Activated CD8-positive, alpha-beta T cell treated with anti-CD3 and anti-CD28 coated beads for 36 hours (primary cell): ENCODE results near the gene SBF1. TPM values are rescaled to one million over a fixed set of nuclear protein-coding genes. Genes with fewer than 3 reads are reported as not detected.

ENCODE experiments used
- ATAC-seq: fragments of 200-7000 bp; cut with Tn5 transposase; one replicate; pipeline ENCODE4 v1.10.0; 2021; ENCODE audit warnings: mild to moderate bottlenecking, moderate library complexity
- CTCF ChIA-PET: fragments of 350-600 bp; sonication (Branson Sonifier 250); formaldehyde crosslinking; loops from one replicate; lab custom pipeline; 2021; ENCODE audit warnings: antibody characterized with exemption; lab: Charles Lee
- POLR2A ChIA-PET: fragments of 350-600 bp; sonication (Branson Sonifier 250); formaldehyde crosslinking; loops from one replicate; lab custom pipeline; 2021; ENCODE audit warnings: antibody characterized with exemption; lab: Charles Lee
- DNase-seq: peaks from one replicate; pipeline ENCODE4 v3.0.0-alpha.2; 2020
- H3K27ac Mint-ChIP-seq: one replicate; pipeline ENCODE4 v1.8.0; 2021; ENCODE audit warnings: mild to moderate bottlenecking, mixed read lengths
- H3K27me3 Mint-ChIP-seq: one replicate; pipeline ENCODE4 v1.8.0; 2021; ENCODE audit warnings: mixed read lengths
- H3K36me3 Mint-ChIP-seq: one replicate; pipeline ENCODE4 v1.8.0; 2021; ENCODE audit warnings: low read depth, mixed read lengths
- H3K4me1 Mint-ChIP-seq: one replicate; pipeline ENCODE4 v1.8.0; 2021; ENCODE audit warnings: low read depth, mixed read lengths
- H3K4me3 Mint-ChIP-seq: one replicate; pipeline ENCODE4 v1.8.0; 2021; ENCODE audit warnings: mild to moderate bottlenecking, moderate library complexity, mixed read lengths
- H3K9me3 Mint-ChIP-seq: one replicate; pipeline ENCODE4 v1.8.0; 2021; ENCODE audit warnings: mixed read lengths
- intact Hi-C: fragments of 100-400 bp; cut with micrococcal nuclease; formaldehyde crosslinking; loops from one replicate; pipeline ENCODE4 v1.10.0; 2022
- total RNA-seq, 2 experiments: library from RNA; stranded (reverse); gene quantifications; one replicate each; pipeline ENCODE4 v1.2.3, GENCODE V29; 2021
- TF ChIP-seq, protein P1 (sequence below): fragments of 200-600 bp; IDR thresholded peaks from one replicate; pipeline ENCODE4 v1.8.0; 2022; ENCODE audit warnings: antibody characterized with exemption, mild to moderate bottlenecking

SBF1 gene
- total RNA-seq, 2 experiments from 2014 or later, result 120 TPM

DNA sequence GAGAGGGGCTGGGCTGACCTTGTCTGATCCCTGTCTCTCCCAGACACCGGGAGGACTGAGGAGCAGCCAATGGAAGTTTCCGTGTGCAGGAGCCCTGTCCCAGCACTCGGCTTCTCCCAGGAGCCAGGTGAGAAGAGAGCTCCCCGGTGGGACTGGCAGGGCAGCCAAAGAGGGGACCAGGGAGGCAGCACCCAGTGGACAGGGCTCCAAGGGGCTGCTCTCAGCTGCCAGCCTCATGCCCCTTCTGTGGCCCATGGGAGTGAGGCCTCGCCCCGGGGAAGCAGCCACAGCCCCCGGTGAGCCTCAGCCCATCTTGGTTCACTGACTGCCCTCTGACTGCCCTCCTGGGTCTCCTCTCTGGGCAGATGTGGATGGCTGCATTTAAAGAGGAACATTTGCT lies 43.8 kb upstream of the SBF1 start:
- Mint-ChIP-seq H3K27ac (no peak overlapping the region), H3K36me3 (peaks cover 35% of the 10 kb centered on the region), H3K9me3 (no peaks in the 10 kb centered on the region), H3K4me3 (no peak overlapping the region), H3K4me1 (peaks cover 13% of the 10 kb centered on the region), H3K27me3 (no peaks in the 10 kb centered on the region)
- DNase-seq (no peak), ATAC-seq (no peak)
- POLR2A ChIA-PET, result interaction anchor here (0.9 to 3.0 kb wide), 3 partner anchors 9 to 29 kb away, joined by 3 to 26 read pairs (median 4); partner anchors contain the start of genes LMF2 and NCAPH2
- TF ChIP-seq, protein P1, sequence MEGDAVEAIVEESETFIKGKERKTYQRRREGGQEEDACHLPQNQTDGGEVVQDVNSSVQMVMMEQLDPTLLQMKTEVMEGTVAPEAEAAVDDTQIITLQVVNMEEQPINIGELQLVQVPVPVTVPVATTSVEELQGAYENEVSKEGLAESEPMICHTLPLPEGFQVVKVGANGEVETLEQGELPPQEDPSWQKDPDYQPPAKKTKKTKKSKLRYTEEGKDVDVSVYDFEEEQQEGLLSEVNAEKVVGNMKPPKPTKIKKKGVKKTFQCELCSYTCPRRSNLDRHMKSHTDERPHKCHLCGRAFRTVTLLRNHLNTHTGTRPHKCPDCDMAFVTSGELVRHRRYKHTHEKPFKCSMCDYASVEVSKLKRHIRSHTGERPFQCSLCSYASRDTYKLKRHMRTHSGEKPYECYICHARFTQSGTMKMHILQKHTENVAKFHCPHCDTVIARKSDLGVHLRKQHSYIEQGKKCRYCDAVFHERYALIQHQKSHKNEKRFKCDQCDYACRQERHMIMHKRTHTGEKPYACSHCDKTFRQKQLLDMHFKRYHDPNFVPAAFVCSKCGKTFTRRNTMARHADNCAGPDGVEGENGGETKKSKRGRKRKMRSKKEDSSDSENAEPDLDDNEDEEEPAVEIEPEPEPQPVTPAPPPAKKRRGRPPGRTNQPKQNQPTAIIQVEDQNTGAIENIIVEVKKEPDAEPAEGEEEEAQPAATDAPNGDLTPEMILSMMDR, result no peak
- intact Hi-C loops, result no loop called here
- CTCF ChIA-PET, result interaction anchor here (1.2 kb wide), 1 partner anchor 308 kb away, joined by 3 read pairs; no protein-coding TSS in a partner anchor

GRCh38 chr22:50517495-50518260 lies 42.8 kb upstream of the SBF1 start:
- H3K9me3 Mint-ChIP-seq, result no peaks in the 10 kb centered on the region
- DNase-seq (no peak), ATAC-seq (no peak)
- ChIA-PET CTCF (interaction anchor here (0.9 kb wide), 1 partner anchor 9 kb away, joined by 3 read pairs; no protein-coding TSS in a partner anchor), POLR2A (interaction anchor here (1.0 to 5.0 kb wide), 3 partner anchors 8 to 9 kb away, joined by 5 to 58 read pairs (median 26); partner anchors contain the start of genes LMF2, NCAPH2 and SCO2)
- peaks cover 33% of the 10 kb centered on the region for H3K36me3 Mint-ChIP-seq
- TF ChIP-seq, protein P1, result no peak
- intact Hi-C loops, result no loop called here
- H3K4me1 Mint-ChIP-seq, result peaks cover 16% of the 10 kb centered on the region
- no peaks in the 10 kb centered on the region for H3K27me3 Mint-ChIP-seq
- no peak overlapping the region for H3K4me3 Mint-ChIP-seq
- H3K27ac Mint-ChIP-seq, result no peak overlapping the region

DNA sequence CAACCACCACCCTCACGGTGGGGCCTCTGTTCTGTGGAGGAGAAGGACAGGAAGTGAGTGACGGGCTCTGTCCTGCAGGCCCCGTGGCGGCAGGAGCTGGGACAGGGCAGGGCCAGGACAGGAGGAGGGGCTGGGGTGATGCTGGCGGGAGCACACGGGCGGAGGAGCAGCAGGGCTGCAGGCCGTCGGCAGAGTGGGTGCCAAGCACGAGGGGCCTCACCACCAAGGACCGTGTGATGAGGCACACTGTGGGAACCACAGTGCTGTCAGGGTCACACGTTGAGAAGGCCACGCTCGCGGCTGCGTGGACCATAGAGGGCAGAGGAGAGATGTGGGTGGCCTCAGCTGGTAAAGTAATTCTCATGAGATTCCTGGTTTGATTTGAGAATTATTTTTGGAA lies 42.1 kb upstream of the SBF1 start:
- H3K36me3 Mint-ChIP-seq, result peaks cover 37% of the 10 kb centered on the region
- no peaks in the 10 kb centered on the region for H3K9me3 Mint-ChIP-seq
- H3K27me3 Mint-ChIP-seq, result no peaks in the 10 kb centered on the region
- TF ChIP-seq, protein P1, result no peak
- ChIA-PET CTCF (interaction anchor here (0.7 to 0.9 kb wide), 2 partner anchors 8 to 156 kb away, joined by 3 read pairs; no protein-coding TSS in a partner anchor), POLR2A (interaction anchor here (1.0 to 5.0 kb wide), 2 partner anchors 8 to 9 kb away, joined by 5 to 58 read pairs; partner anchors contain the start of gene SCO2)
- no peak for DNase-seq
- no peak overlapping the region for H3K27ac Mint-ChIP-seq
- H3K4me3 Mint-ChIP-seq, result no peak overlapping the region
- peaks cover 22% of the 10 kb centered on the region for H3K4me1 Mint-ChIP-seq
- ATAC-seq, result no peak
- intact Hi-C loops, result no loop called here

DNA sequence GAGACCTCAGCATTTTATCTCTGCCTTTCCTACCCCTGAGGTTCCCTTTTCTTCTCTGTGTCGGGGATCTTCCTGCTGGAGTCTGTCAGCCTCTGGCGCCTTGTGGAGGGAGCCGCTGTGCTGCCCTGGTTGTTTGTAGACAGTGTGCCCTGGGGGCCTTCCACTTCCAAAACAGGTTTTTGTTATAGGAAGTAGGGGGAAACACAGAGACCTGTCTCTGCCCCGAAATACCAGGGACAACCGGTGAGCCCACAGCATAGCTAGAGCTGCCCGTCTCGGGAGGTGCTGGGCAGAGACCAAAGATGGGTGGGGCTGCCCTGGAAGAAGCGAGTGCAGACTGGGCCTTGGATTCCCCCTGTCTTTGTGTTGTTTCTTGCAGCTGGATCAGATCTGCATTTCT lies 41.2 kb upstream of the SBF1 start:
- no peak overlapping the region for H3K27ac Mint-ChIP-seq

More for the DNA sequence above, 41.2 kb upstream of the SBF1 start:
- ChIA-PET POLR2A (interaction anchor here (5.0 kb wide), 1 partner anchor 10 kb away, joined by 58 read pairs; the partner anchor contains the start of gene SCO2), CTCF (interaction anchor here (0.7 to 2.8 kb wide), 2 partner anchors 9 to 155 kb away, joined by 3 to 18 read pairs; partner anchors contain the start of gene SCO2)
- no peaks in the 10 kb centered on the region for H3K9me3 Mint-ChIP-seq
- TF ChIP-seq, protein P1, result no peak
- DNase-seq (no peak), ATAC-seq (no peak)
- H3K4me1 Mint-ChIP-seq, result peaks cover 23% of the 10 kb centered on the region
- H3K4me3 Mint-ChIP-seq, result no peak overlapping the region
- intact Hi-C loops, result no loop called here
- H3K27me3 Mint-ChIP-seq, result no peaks in the 10 kb centered on the region
- H3K36me3 Mint-ChIP-seq, result peaks cover 36% of the 10 kb centered on the region
